ENCODE measurements around the gene NOL9.

Gene NOL9

GRCh38 chr1:6554031-6554906, at the start of gene NOL9:
Gene NOL9, minus strand, starts transcription at chr1:6554513. Its CDS starts 11 bp downstream, at chr1:6554502.
- TF ChIP-seq, protein P1, sequence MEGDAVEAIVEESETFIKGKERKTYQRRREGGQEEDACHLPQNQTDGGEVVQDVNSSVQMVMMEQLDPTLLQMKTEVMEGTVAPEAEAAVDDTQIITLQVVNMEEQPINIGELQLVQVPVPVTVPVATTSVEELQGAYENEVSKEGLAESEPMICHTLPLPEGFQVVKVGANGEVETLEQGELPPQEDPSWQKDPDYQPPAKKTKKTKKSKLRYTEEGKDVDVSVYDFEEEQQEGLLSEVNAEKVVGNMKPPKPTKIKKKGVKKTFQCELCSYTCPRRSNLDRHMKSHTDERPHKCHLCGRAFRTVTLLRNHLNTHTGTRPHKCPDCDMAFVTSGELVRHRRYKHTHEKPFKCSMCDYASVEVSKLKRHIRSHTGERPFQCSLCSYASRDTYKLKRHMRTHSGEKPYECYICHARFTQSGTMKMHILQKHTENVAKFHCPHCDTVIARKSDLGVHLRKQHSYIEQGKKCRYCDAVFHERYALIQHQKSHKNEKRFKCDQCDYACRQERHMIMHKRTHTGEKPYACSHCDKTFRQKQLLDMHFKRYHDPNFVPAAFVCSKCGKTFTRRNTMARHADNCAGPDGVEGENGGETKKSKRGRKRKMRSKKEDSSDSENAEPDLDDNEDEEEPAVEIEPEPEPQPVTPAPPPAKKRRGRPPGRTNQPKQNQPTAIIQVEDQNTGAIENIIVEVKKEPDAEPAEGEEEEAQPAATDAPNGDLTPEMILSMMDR (IDR thresholded peaks at IDR 0.05; ENCODE audit: borderline replicate concordance, insufficient read depth, low read depth, low read length): peak; percentile 95
- peak within 1 kb of the TSS; percentile 98 for H3K4me3 ChIP-seq (ENCODE audit: low read depth, low read length)

GRCh38 chr1:6603238-6603914, 49.1 kb upstream of the NOL9 start:
- H3K4me3 ChIP-seq (ENCODE audit: low read depth, low read length): peak overlapping the region; percentile 93
- TF ChIP-seq, protein P1 (IDR thresholded peaks at IDR 0.05; ENCODE audit: borderline replicate concordance, insufficient read depth, low read depth, low read length): no peak

- TF ChIP-seq, protein P1 (IDR thresholded peaks at IDR 0.05; ENCODE audit: borderline replicate concordance, insufficient read depth, low read depth, low read length): no peak
- peak within 1 kb of the TSS; percentile 93 for H3K4me3 ChIP-seq (ENCODE audit: low read depth, low read length)
These were observed 48.4 kb upstream of the NOL9 start, which contains the start of gene KLHL21 for GRCh38 chr1:6602669-6603237. Gene KLHL21, minus strand, starts transcription at chr1:6602869. Its CDS starts 52 bp downstream, at chr1:6602817.

DNA sequence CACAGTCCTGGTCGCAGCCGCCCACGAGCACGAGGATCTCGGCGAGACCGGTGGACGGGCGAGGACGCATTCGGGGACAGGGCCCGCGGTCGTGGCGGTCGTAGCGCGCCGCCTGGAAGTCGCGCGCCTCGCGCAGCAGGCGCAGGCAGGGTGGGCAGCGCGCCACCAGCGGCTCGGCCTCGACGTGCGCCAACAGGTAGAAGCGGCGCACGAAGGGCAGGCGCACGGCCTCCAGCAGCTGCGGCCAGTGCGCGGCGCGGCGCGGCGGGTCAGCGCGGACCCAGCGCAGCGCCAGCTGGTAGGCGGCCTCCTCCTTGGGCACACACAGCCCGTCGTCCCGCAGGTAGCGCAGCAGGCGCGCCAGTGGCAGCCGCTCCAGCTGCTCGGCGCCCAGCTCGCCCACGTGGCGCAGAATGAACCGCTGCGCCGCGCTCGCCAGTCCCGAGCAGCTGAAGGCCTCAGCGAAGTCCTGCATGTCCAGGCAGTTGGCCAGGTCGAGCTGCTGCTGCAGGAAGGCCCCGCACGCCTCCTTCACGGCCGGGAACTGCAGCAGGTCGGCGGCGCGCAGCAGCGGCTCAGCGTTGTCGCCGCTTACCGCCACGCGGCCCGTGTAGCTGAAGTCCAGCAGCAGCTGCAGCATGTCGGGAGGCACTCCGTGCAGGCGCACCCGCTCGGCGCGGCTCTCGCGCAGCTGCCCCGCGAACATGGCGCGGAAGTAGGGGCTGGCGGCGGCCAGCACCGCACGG, 47.8 kb upstream of the NOL9 start:
- H3K4me3 ChIP-seq (ENCODE audit: low read depth, low read length): peak overlapping the region; percentile 93
- TF ChIP-seq, protein P1 (IDR thresholded peaks at IDR 0.05; ENCODE audit: borderline replicate concordance, insufficient read depth, low read depth, low read length): no peak

GRCh38 chr1:6601049-6601922, 47.0 kb upstream of the NOL9 start:
- TF ChIP-seq, protein P1 (IDR thresholded peaks at IDR 0.05; ENCODE audit: borderline replicate concordance, insufficient read depth, low read depth, low read length): no peak
- H3K4me3 ChIP-seq (ENCODE audit: low read depth, low read length): peak overlapping the region; percentile 93

All from GM12875 (cell line).